HG02759 (cell line): ENCODE measurements around the gene SPOP.

Experiments used
- ATAC-seq: cut with Tn5 transposase; IDR thresholded peaks from one replicate; pipeline ENCODE4 v1.9.1; 2021; ENCODE audit warnings: mild to moderate bottlenecking, moderate library complexity; ENCODE audit not compliant: unreplicated experiment

SPOP gene

GRCh38 chr17:49618028-49618611 lies 59.8 kb downstream of the SPOP start:
- no peak for ATAC-seq

DNA sequence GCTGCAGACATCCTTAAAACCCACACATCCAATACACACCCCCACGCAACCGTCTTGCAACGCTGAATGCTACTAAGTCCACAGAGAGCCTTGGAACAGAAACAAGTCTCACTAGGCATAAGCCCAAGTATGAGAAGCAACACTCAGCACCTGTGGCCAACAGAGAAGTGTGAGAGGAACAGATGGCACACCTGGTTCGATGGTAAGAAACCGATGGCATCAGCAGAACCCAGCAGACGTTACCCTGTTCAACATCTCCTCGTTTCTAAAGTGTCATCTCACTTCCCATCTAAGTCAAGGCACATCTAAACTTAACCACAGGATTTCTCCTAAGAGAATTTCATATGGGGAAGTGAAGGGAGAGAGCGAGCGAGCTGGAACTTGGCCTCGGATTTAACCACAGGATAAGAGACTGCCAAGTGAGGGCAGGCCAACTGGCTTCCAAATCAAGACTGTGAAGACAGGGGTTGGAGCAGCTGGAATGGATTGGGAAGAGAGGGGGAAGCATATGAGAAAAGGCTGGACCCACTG lies 61.2 kb downstream of the SPOP start:
- no peak for ATAC-seq

- no peak for ATAC-seq
These were observed 61.8 kb downstream of the SPOP start for GRCh38 chr17:49616086-49616485.

DNA sequence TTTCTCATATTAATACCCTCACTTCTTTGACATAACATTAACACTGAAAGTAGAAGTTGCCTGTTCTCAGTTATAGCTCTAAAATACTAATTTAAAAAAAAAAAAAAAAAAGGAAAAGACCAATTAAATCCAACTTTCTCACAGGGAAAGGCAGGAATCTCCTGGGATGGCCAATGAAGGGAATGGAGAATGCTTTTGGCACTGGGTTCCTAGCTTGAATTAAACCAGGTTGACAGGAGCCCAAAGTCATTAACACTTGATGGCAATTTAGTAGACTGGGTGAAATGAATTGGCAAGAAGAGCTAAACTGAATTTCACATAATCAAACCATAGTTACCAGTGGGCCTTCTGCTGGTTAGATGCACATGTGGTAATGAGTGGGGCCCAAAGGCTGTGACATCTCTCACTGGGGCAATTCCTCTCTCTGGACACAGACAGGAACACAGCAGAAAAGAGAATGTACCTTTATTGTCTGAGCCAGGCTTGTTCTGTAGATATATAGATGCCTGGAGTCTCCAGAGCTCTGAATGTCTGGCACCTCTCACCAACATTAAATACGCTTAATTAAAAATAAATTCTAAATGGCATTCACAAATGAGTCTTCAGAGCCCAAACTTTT lies 64.6 kb downstream of the SPOP start:
- ATAC-seq: no peak

DNA sequence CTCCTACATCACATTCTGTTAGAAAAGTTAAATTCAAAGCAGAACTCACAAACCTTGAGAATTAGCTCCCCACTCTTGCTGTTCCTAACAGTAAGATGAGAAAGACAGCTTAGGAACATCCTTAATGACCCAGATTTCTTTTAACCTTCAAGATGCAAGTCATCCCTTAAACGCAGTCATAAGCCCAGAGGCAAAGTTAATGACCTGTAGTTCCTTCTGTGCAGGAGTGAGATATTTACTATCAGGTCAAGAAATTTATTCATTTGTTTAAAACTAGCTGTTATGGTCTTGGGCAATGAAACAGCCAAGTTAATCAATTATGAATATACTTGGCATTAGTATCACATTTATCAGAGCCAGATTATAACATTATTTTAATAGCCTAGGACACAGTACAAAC lies 65.2 kb downstream of the SPOP start:
- ATAC-seq: no peak

GRCh38 chr17:49610883-49611584 lies 66.9 kb downstream of the SPOP start:
- ATAC-seq: no peak

DNA sequence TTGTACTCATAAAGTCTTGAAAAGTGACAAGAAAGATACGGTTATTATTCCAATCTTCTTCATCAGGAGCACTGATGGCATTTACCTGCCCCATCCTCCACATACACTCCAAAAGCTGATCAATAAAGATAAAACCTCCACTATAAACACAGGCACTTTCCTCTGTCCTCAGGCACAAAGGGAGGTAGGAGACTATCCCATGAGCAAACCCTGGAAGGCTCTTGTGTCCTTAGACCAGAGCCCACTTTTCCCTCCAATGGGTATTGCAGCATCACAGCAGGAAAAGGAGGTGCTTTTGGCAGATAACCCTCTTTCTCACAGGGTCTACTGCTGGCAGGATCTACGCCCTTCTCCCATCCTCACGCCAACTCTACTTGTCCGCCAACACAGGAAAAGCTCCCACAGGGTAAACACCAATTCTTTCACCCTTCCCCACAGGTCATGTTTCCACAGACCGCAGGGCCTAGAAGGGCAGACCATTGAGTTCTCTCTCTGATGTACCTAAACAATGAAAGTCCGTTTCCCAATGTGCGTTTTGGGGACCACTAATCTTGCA lies 73.5 kb downstream of the SPOP start:
- no peak for ATAC-seq

DNA sequence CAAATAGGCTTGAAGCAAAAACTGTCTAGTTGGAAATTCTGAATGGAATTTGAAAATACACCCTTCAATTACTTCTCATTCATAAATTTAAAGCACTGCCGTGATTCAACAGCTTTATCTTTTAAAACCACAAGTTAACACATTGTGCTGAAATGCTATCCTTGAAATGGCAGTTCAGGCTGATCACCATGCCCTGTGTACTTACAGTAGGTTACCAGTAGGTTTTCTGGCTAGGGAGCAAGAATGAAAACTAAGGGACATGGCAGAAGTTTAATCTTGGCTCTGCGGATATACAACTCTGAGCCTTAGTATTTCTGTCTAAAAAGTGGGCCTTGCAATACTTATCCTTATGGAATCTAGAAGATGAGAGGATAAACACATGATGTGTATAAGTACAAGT lies 74.2 kb downstream of the SPOP start:
- no peak for ATAC-seq

GRCh38 chr17:49603238-49603637 lies 74.7 kb downstream of the SPOP start:
- ATAC-seq: no peak

- ATAC-seq: no peak
These were observed 75.1 kb downstream of the SPOP start for GRCh38 chr17:49602783-49603182.

- ATAC-seq: no peak
These were observed 76.9 kb downstream of the SPOP start for GRCh38 chr17:49600949-49601348.

GRCh38 chr17:49598918-49599317 lies 79.0 kb downstream of the SPOP start:
- ATAC-seq: no peak

DNA sequence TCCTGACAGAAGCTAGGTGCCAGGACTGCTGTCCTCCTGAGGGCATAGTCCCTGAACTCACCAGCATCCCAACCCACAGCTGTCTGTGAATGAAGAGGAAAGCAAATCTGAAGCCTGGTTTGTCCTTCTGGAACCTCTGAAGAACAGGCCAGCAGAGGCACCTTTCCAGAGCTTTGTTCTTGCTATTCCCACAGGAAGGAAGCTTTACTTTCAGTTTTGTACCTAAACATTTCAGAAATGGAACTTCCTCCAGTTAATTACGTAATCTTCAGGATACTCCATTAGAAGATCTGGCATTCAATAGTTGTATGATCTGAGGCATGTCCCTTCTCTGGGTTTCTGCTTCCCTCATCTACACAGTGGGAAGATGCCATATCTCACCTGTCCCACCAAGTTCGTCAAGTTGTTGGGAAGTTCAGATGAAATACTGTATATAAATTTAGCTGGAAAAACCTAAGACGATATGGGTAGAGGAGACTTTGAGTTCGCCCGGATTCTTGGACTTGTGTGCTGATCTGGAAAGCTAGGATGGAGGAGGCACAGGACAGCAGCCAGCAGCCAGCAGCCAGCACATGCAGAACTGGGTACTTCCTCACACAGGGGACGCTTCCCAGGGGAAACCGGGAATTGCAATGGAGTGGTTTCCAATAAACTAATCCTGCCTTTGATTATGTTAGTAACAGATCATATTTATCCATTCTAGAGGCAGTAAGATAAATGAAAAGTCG lies 79.8 kb downstream of the SPOP start:
- no peak for ATAC-seq

DNA sequence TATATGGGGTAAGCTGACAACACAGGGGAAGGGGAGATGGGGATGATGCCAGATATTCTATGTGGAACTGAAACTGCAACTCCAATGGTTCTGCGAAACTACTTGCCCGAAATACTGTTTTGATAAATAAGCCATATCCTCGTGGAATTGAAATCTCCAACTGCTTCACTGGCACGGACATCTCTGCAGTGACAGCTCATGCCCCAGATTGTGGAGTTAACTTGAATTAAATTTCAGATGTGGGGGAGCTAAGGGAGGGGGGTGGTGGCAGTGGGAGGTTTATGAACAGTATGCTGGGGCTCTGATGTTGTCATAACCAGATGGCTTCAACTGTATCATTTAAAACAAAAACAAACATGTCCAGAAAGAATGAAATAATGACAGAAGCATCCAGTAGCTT lies 80.5 kb downstream of the SPOP start:
- ATAC-seq: no peak

DNA sequence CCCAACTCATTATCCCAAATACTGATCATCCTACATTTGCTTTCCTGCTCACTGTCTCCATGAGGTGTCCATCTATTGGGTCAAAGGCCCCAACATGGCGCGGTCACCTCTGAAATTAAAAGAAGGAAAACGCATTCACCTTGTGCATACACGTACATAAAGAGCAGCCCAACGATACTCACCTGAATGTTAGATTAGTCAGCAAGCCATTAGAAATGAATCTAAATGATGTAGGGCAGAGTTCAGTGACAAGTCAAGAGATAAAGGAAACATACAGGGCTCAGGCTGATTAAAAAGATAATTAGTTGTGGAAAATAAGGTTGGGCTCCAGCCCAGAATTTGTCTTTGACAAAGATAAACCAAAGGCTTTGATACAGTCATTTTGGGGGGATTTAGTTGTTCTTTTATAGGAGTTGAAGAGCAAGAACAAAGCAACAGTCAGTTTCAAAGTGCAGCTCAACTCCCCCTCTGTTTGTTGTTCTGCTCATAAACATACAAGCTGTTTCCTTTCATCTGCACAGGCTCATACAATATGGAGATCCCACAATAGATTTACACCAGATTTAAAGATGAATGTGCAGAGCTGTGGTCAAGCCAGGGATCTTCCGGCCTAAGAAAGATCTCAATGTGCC lies 81.2 kb downstream of the SPOP start:
- no peak for ATAC-seq

- no peak for ATAC-seq
These were observed 81.9 kb downstream of the SPOP start for GRCh38 chr17:49595980-49596379.

- no peak for ATAC-seq
These were observed 82.6 kb downstream of the SPOP start for GRCh38 chr17:49595328-49595727.

DNA sequence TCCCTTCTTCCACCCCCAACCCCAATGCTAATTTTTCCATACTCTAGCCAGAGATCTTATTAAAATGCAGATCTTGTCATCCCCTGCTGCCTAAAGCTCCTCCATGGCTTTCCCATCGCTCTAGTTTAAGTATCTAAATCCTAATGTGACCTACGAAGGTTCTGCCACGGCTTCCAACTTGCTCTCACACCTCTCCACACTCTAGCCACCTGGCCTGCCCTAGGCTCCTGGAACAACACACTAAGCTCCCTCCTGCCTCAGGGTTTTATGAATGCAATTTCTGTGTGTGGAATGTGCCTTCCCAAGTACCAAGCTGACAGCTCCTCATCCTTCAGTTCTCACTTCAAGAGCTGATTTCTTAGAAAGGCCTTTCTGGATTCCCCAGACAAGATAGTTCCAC lies 85.6 kb downstream of the SPOP start:
- ATAC-seq: no peak

- ATAC-seq: no peak
These were observed 87.0 kb downstream of the SPOP start for GRCh38 chr17:49590874-49591273.

DNA sequence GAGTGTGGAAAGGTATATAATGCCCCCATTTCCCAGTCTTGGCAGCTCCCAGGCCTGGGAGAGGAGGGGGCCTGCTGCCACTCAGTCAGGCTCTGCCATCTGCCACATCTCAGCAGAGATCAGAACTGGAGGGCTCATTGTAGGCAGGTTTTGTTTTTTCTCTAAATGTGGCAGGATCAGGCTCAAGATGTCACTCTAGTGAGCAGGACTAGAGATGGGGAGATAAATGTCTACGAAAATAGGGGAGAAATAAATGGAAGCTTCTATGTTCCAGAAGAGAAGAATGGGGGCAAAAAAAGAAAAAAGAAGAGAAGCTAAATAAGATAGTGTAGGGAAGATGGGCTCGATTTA lies 88.3 kb downstream of the SPOP start:
- ATAC-seq: no peak
